Kidney (tissue), 14 donors: ENCODE measurements around the gene SH2D4B. TPM values are rescaled to one million over a fixed set of nuclear protein-coding genes. Genes with fewer than 3 reads are reported as not detected.

Experiments
- DNase-seq, 5 donors: peaks; one replicate each; pipeline ENCODE4 v3.0.0-alpha.2; 2013 to 2020
- FAIRE-seq: peaks from 2 replicates; lab custom pipeline; 2012; peaks lifted over from hg19 to GRCh38; lab: Jason Lieb, UNC
- H3K27ac ChIP-seq, 2 donors: one replicate each; pipeline ENCODE4 v1.7.0; 2013; ENCODE audit warnings: low read depth in 2 of 2, low read length in 2 of 2, inconsistent platforms in 1 of 2
- H3K27me3 ChIP-seq: one replicate; pipeline ENCODE4 v1.7.1; 2013; ENCODE audit warnings: low read length, inconsistent platforms; ENCODE audit not compliant: control insufficient read depth, insufficient read depth
- H3K36me3 ChIP-seq, 3 donors: one replicate each; pipeline versions ENCODE4 v1.7.0 to v1.7.1; 2013; ENCODE audit warnings: low read length in 3 of 3, control low read depth in 1 of 3, inconsistent platforms in 1 of 3; ENCODE audit not compliant: insufficient read depth in 3 of 3, control insufficient read depth in 2 of 3
- H3K4me1 ChIP-seq, 3 donors: one replicate each; pipeline versions ENCODE4 v1.7.0 to v1.7.1; 2013; ENCODE audit warnings: low read length in 3 of 3, inconsistent platforms in 1 of 3, low read depth in 1 of 3; ENCODE audit not compliant: control insufficient read depth in 2 of 3, insufficient read depth in 2 of 3
- H3K4me3 ChIP-seq, 3 donors: one replicate each; pipeline versions ENCODE4 v1.7.0 to v1.8.1; 2013; ENCODE audit warnings: low read length in 3 of 3, control low read depth in 1 of 3, inconsistent platforms in 1 of 3
- H3K9ac ChIP-seq, 3 donors: one replicate each; pipeline versions ENCODE4 v1.7.0 to v1.7.1; 2013; ENCODE audit warnings: low read length in 3 of 3, control low read depth in 1 of 3, inconsistent platforms in 1 of 3
- H3K9me3 ChIP-seq, 3 donors: one replicate each; pipeline versions ENCODE4 v1.7.0 to v1.7.1; 2013; ENCODE audit warnings: low read length in 3 of 3, control low read depth in 1 of 3, inconsistent platforms in 1 of 3; ENCODE audit not compliant: control insufficient read depth in 2 of 3, insufficient read depth in 1 of 3
- intact Hi-C: fragments of 100-400 bp; cut with DNase I; formaldehyde crosslinking; loops from one replicate; pipeline ENCODE4 v1.11.1; 2022
- polyA plus RNA-seq: library from polyadenylated mRNA; stranded (reverse); fragments of 350-450 nt; fragmentation: Illumina TruSeq; extraction: RNeasy Lipid Tissue Mini Kit (QIAGEN cat#74804); gene quantifications from one replicate; pipeline ENCODE4 v1.2.3, GENCODE V29; 2014; ENCODE audit warnings: low read depth, low replicate concordance; ENCODE audit not compliant: insufficient read depth
- total RNA-seq: library from RNA; stranded (reverse); fragmentation: NEBNext Ultra II Directional; extraction: Animal tissue kit (Norgen Biotek cat#: 25700); gene quantifications from one replicate; pipeline ENCODE4 v1.2.1, GENCODE V29; 2021
- TF ChIP-seq, protein P1 (sequence below): IDR thresholded peaks from 3 replicates; pipeline ENCODE4 v1.5.1; 2012; ENCODE audit warnings: mild to moderate bottlenecking, moderate library complexity, borderline replicate concordance; ENCODE audit not compliant: insufficient read depth; ENCODE audit errors: extremely low read depth
- donor health status: control.
- donor health status: control.
- donor health status: control.
- donor health status: control.
- donor health status: control.
- donor health status: DM: yes; HTN: yes; CAD: no.
- donor health status: Normal renal cell carcinoma (clear cell type).

The SH2D4B gene
- total and polyA plus RNA-seq, 2 donors from 2014 or later: 0.09 TPM; not detected in 1

DNA sequence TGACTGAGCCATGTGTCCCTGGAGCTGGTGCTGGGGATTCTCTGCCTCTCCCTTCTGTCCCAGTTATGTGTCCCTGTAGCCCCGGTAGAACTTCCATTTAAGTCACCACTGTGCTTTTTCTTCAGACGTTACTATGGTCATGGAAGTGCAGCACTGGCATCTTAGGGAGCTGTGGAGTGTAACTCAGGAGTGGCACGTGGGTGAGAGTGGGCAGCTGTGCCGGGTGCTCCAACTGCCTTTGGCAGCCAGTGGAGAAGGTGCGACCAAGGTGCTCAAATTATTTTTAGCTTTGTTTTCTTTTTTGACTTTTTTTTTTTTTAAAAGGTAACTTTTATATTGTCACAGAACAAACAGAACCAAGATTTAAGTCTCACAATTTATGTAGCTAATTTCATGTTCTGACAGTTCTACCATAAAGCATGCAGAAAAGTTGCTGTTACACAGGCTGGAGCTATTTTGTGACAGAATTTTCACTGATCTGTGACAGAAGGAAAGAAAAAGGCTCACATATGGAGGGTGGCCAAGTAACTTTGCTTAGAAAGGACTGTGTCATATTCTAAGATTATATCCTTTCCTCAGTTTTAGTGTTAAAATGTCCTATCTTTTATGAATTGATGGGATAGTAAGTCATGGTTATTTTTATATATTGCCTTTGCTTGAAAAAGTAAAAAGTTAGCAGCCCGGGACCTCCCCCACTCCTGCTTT, 73.9 kb downstream of the SH2D4B start:
- Histone ChIP-seq H3K4me3 (no peak overlapping the region), H3K27ac (no peak overlapping the region), H3K9me3 (no peaks in the 10 kb centered on the region), H3K4me1 (no peaks in the 10 kb centered on the region), H3K9ac (no peak overlapping the region), H3K27me3 (no peaks in the 10 kb centered on the region), H3K36me3 (no peaks in the 10 kb centered on the region)
- FAIRE-seq (no peak), DNase-seq (peak in 1 of 5 donors; percentile 58)
- TF ChIP-seq, protein P1, sequence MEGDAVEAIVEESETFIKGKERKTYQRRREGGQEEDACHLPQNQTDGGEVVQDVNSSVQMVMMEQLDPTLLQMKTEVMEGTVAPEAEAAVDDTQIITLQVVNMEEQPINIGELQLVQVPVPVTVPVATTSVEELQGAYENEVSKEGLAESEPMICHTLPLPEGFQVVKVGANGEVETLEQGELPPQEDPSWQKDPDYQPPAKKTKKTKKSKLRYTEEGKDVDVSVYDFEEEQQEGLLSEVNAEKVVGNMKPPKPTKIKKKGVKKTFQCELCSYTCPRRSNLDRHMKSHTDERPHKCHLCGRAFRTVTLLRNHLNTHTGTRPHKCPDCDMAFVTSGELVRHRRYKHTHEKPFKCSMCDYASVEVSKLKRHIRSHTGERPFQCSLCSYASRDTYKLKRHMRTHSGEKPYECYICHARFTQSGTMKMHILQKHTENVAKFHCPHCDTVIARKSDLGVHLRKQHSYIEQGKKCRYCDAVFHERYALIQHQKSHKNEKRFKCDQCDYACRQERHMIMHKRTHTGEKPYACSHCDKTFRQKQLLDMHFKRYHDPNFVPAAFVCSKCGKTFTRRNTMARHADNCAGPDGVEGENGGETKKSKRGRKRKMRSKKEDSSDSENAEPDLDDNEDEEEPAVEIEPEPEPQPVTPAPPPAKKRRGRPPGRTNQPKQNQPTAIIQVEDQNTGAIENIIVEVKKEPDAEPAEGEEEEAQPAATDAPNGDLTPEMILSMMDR: no peak
- intact Hi-C loops: no loop called here

DNA sequence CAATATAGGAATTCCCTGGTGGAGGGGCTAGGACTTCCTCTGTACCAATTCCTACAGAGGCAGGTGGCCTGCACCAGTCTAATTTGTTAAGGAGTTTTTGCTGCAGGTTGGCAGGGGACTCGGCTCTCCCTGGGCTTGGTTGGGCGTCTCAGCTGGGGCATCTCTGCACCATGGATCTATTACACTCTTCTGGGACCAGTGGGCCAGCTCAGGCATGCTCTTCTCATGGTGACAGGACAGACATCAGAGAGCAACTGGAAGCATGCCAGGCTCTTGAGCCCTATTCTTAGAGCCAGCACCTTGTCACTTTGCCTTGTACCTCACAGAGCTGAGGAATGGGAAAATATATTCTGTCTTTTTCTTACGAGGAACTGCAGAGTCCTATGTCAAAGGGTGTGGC, 74.6 kb downstream of the SH2D4B start:
- Histone ChIP-seq H3K27me3 (no peaks in the 10 kb centered on the region), H3K4me3 (no peak overlapping the region), H3K9ac (no peak overlapping the region), H3K36me3 (no peaks in the 10 kb centered on the region), H3K9me3 (no peaks in the 10 kb centered on the region), H3K4me1 (no peaks in the 10 kb centered on the region), H3K27ac (no peak overlapping the region)
- FAIRE-seq: no peak
- intact Hi-C loops: no loop called here
- DNase-seq: peak in 2 of 5 donors; percentile 19 to 54
- TF ChIP-seq, protein P1: no peak

DNA sequence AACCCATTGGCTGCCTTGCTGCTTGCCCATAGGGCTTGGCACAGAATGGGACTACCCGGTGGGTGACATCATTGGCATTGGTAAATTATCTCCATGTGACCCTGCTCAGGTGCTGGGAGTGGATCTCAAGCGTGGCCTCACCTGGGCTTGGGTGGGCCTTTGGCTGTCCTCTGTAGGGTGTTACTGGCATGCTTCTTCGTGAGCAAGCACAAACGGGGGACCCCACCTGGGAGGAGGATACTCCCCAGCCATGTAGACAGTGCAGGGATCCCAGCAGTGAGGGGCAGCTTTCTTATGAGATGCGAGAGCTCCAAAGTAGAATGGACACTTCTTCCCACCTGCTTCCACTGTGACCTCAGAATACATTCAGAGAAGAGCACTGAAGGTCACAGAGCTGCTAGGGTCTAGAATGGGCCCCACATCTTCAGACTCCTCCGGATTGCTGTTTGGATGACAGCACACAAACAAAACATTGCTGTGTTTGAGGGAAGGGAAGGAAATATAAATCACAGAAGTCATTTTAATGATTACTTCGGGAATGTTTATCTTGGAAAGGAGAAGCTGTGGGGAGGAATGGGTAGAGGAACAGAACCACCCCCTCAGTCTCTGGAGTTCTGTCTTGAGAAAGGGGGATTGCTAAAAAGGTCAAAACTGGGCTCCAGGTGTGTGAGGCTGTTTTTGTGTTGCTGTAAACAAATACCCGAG, 75.9 kb downstream of the SH2D4B start:
- peak in 2 of 5 donors; percentile 65 to 76 for DNase-seq
- intact Hi-C loops: no loop called here
- Histone ChIP-seq H3K9ac (no peak overlapping the region), H3K9me3 (no peaks in the 10 kb centered on the region), H3K27ac (no peak overlapping the region), H3K36me3 (no peaks in the 10 kb centered on the region), H3K4me1 (no peaks in the 10 kb centered on the region), H3K27me3 (no peaks in the 10 kb centered on the region), H3K4me3 (no peak overlapping the region)
- FAIRE-seq: no peak
- TF ChIP-seq, protein P1: no peak
